ENCODE measurements around the gene SIVA1.

The SIVA1 gene

GRCh38 chr14:104803912-104804410 is 51.0 kb downstream of the SIVA1 start (continued):
- TF ChIP-seq INSM2 (tag by site-specific recombination; IDR thresholded peaks at IDR 0.05) (no peak), FEZF1 (tag by site-specific recombination; IDR thresholded peaks at IDR 0.05) (no peak), ZNF747 (tag by site-specific recombination; IDR thresholded peaks at IDR 0.05) (no peak), ZFHX2 (tag by site-specific recombination; conservative IDR thresholded peaks at IDR 0.05) (0 out of 2 replicates have a peak, but pooled peaks have one; percentile 14), ZBTB48 (tag by site-specific recombination; IDR thresholded peaks at IDR 0.05) (peak; percentile 90), ZNF48 (tag by site-specific recombination; IDR thresholded peaks at IDR 0.05) (no peak)

- Histone ChIP-seq H3K4me3 (ENCODE audit: low read depth, low read length) (no peak overlapping the region), H3K27ac (ENCODE audit: extremely low read depth, low read depth, low read length) (no peak overlapping the region), H3K36me3 (ENCODE audit: control insufficient read depth in 2 of 2, insufficient read depth in 1 of 2, low read length in 2 of 2) (no peaks in the 10 kb centered on the region), H3K9me3 (ENCODE audit: control insufficient read depth, insufficient read depth, low read depth, low read length) (no peaks in the 10 kb centered on the region), H3K4me1 (ENCODE audit: control insufficient read depth, insufficient read depth, low read length) (peaks cover 9% of the 10 kb centered on the region)
- ChIA-PET CTCF (no interaction called here), POLR2A (interaction anchor here (0.9 kb wide), 1 partner anchor 35 kb away, joined by 3 read pairs; no protein-coding TSS in a partner anchor)
- TF ChIP-seq ZNF548 (tag by site-specific recombination; IDR thresholded peaks at IDR 0.05) (no peak), ZNF239 (tag by site-specific recombination; IDR thresholded peaks at IDR 0.05) (no peak), ZNF2 (tag by site-specific recombination; IDR thresholded peaks at IDR 0.05) (no peak), KLF9 (tag by site-specific recombination; IDR thresholded peaks at IDR 0.05; ENCODE audit: low read depth) (no peak)
Measured at GRCh38 chr14:104804481-104805325, 51.8 kb downstream of the SIVA1 start.

GRCh38 chr14:104805326-104805678 is 52.4 kb downstream of the SIVA1 start:
- no peak overlapping the region for H3K4me3 ChIP-seq (ENCODE audit: low read depth, low read length)
- ChIA-PET POLR2A (no interaction called here), CTCF (interaction anchor here (0.6 kb wide), 1 partner anchor 25 kb away, joined by 4 read pairs; no protein-coding TSS in a partner anchor)
- peaks cover 9% of the 10 kb centered on the region for H3K4me1 ChIP-seq (ENCODE audit: control insufficient read depth, insufficient read depth, low read length)
- H3K9me3 ChIP-seq (ENCODE audit: control insufficient read depth, insufficient read depth, low read depth, low read length), result no peaks in the 10 kb centered on the region
- no peaks in the 10 kb centered on the region for H3K36me3 ChIP-seq (ENCODE audit: control insufficient read depth in 2 of 2, insufficient read depth in 1 of 2, low read length in 2 of 2)
- no peak overlapping the region for H3K27ac ChIP-seq (ENCODE audit: extremely low read depth, low read depth, low read length)
- TF ChIP-seq KLF17 (tag by site-specific recombination; IDR thresholded peaks at IDR 0.05), result peak; percentile 95
- peak; percentile 89 for TF ChIP-seq IKZF3 (tag by site-specific recombination; IDR thresholded peaks at IDR 0.05)
- peak; percentile 67; the same call in 1 of the 2 replicates for TF ChIP-seq TSHZ1 (tag by site-specific recombination; IDR thresholded peaks at IDR 0.05; ENCODE audit: borderline replicate concordance)
- TF ChIP-seq KLF1 (tag by site-specific recombination; IDR thresholded peaks at IDR 0.05), result peak; percentile 72
- TF ChIP-seq ZXDB (tag by site-specific recombination; IDR thresholded peaks at IDR 0.05), result peak; percentile 57
- peak; percentile 90 for TF ChIP-seq ZNF692 (tag by site-specific recombination; IDR thresholded peaks at IDR 0.05)
- no peak for TF ChIP-seq ZNF211 (tag by site-specific recombination; IDR thresholded peaks at IDR 0.05; ENCODE audit: low read depth)
- peak; percentile 74 for TF ChIP-seq KLF9 (tag by site-specific recombination; IDR thresholded peaks at IDR 0.05; ENCODE audit: low read depth)
- TF ChIP-seq ZNF239 (tag by site-specific recombination; IDR thresholded peaks at IDR 0.05), result no peak
- peak; percentile 70 for TF ChIP-seq SP2 (tag by site-specific recombination; IDR thresholded peaks at IDR 0.05)
- TF ChIP-seq SCRT2 (tag by site-specific recombination; IDR thresholded peaks at IDR 0.05), result peak; percentile 70
- no peak for TF ChIP-seq ZNF391 (tag by site-specific recombination; IDR thresholded peaks at IDR 0.05; ENCODE audit: borderline replicate concordance, low read depth)
- no peak for TF ChIP-seq ZFP37 (tag by site-specific recombination; IDR thresholded peaks at IDR 0.05)
- peak; percentile 84 for TF ChIP-seq ZNF398 (tag by site-specific recombination; IDR thresholded peaks at IDR 0.05)
